ENCODE results near the gene LHX2.

DNA sequence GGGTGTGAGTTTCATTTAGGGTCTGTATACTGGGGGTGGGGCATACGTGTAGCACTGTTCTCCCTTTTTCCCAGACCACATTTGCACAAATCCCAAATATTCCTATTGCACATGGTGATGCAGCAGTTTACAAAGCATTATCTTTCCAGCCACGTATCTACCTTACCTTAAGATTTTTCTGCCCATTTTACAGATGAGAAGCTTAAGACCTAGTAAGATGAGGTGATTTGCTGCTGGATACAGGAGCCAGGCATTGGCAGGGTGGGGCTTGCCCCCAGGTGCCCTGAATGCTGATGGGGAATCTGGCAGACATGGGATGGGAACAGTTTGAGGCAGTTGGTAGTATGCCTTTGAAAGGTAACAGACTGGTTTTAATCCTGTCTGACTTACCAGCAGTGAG is 12.5 kb downstream of the LHX2 start:
- no peak for TF ChIP-seq POLR2A (IDR thresholded peaks at IDR 0.05)
- TF ChIP-seq, protein P1, sequence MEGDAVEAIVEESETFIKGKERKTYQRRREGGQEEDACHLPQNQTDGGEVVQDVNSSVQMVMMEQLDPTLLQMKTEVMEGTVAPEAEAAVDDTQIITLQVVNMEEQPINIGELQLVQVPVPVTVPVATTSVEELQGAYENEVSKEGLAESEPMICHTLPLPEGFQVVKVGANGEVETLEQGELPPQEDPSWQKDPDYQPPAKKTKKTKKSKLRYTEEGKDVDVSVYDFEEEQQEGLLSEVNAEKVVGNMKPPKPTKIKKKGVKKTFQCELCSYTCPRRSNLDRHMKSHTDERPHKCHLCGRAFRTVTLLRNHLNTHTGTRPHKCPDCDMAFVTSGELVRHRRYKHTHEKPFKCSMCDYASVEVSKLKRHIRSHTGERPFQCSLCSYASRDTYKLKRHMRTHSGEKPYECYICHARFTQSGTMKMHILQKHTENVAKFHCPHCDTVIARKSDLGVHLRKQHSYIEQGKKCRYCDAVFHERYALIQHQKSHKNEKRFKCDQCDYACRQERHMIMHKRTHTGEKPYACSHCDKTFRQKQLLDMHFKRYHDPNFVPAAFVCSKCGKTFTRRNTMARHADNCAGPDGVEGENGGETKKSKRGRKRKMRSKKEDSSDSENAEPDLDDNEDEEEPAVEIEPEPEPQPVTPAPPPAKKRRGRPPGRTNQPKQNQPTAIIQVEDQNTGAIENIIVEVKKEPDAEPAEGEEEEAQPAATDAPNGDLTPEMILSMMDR (IDR thresholded peaks at IDR 0.05): no peak
